Fibroblast of skin of left quadriceps (primary cell): ENCODE measurements around the gene DLX5.

ENCODE experiments used
- DNase-seq, 2 experiments: peaks; one replicate each; pipeline ENCODE4 v3.0.0-alpha.2; 2013; ENCODE audit warnings: low read depth in 2 of 2

The DLX5 gene

GRCh38 chr7:96991546-96992191 is 33.0 kb downstream of the DLX5 start:
- no peak for DNase-seq

- DNase-seq = no peak
These were observed 34.7 kb downstream of the DLX5 start for GRCh38 chr7:96989859-96990317.

GRCh38 chr7:96989241-96989858 is 35.3 kb downstream of the DLX5 start:
- DNase-seq = no peak

- no peak for DNase-seq
These were observed 36.9 kb downstream of the DLX5 start for GRCh38 chr7:96987719-96988118.

GRCh38 chr7:96986901-96987300 is 37.7 kb downstream of the DLX5 start:
- DNase-seq = no peak

GRCh38 chr7:96985992-96986391 is 38.6 kb downstream of the DLX5 start:
- no peak for DNase-seq

- no peak for DNase-seq
These were observed 42.0 kb downstream of the DLX5 start for GRCh38 chr7:96982586-96982985.

GRCh38 chr7:96979551-96980276 is 44.9 kb downstream of the DLX5 start:
- DNase-seq = no peak

GRCh38 chr7:96977445-96977844 is 47.2 kb downstream of the DLX5 start:
- no peak for DNase-seq

GRCh38 chr7:96976106-96976505 is 48.5 kb downstream of the DLX5 start:
- no peak for DNase-seq

GRCh38 chr7:96973986-96974385 is 50.6 kb downstream of the DLX5 start:
- no peak for DNase-seq

GRCh38 chr7:96970739-96971138 is 53.9 kb downstream of the DLX5 start:
- DNase-seq = no peak
